Measurements from ENCODE around the gene SYT9. TPM values are rescaled to one million over a fixed set of nuclear protein-coding genes. Genes with fewer than 3 reads are reported as not detected.

SYT9 gene
- total and polyA plus RNA-seq, 9 of the 15 experiments (the other 6 are each of a cell fraction or from before 2014, with no cell fraction given): 0.01 TPM; not detected in 8

GRCh38 chr11:7262672-7263071 is 11.0 kb downstream of the SYT9 start:
- Histone ChIP-seq H3K4me2 (ENCODE audit: insufficient read depth, low read length) (no peak overlapping the region), H3K4me1 (replicated peaks in 1 of 2; ENCODE audit: control insufficient read depth in 2 of 2, insufficient read depth in 2 of 2, low read length in 2 of 2) (no peaks in the 10 kb centered on the region), H3K9me1 (ENCODE audit: control insufficient read depth, insufficient read depth, low read length) (no peaks in the 10 kb centered on the region), H3K4me3 (no peak overlapping the region), H3K9me3 (replicated peaks; ENCODE audit: control insufficient read depth, insufficient read depth, low read depth, low read length) (no peaks in the 10 kb centered on the region), H2AFZ (ENCODE audit: low read depth, low read length) (no peak overlapping the region), H3K9ac (ENCODE audit: insufficient read depth in 1 of 2, low read depth in 2 of 2, low read length in 2 of 2) (no peak overlapping the region), H4K20me1 (replicated peaks; ENCODE audit: control insufficient read depth, insufficient read depth, low read length) (no peaks in the 10 kb centered on the region), H3K27ac (ENCODE audit: extremely low read depth, low read depth, low read length) (no peak overlapping the region), H3K27me3 (ENCODE audit: control insufficient read depth in 2 of 2, insufficient read depth in 2 of 2, low read length in 2 of 2) (no peaks in the 10 kb centered on the region), H3K79me2 (ENCODE audit: control insufficient read depth, insufficient read depth, low read length) (no peaks in the 10 kb centered on the region), H3K36me3 (ENCODE audit: control insufficient read depth, insufficient read depth, low read length) (no peaks in the 10 kb centered on the region)
- no peak for ATAC-seq
- POLR2A ChIA-PET: interaction anchor here (0.5 kb wide), 1 partner anchor 944 kb away, joined by 4 read pairs; no protein-coding TSS in a partner anchor
- DNase-seq (ENCODE audit: extremely low read depth in 1 of 4, low spot score in 3 of 4): no peak
- CTCF ChIA-PET (ENCODE audit: low intra/inter-chr PET ratio): no interaction called here
- intact Hi-C loops (cut with micrococcal nuclease): no loop called here
- BruUV-seq (replicated peaks): no TSS peak
- in situ Hi-C loops (cut with MboI): no loop called here
- TF ChIP-seq ZNF316 (IDR thresholded peaks at IDR 0.05) (peak; percentile 44; the same call in 1 of the 2 replicates), CTCFL (IDR thresholded peaks at IDR 0.05; ENCODE audit: borderline replicate concordance, insufficient read depth, low read depth, low read length, poor library complexity, severe bottlenecking) (no peak)
- FAIRE-seq: no peak
- WGBS (ENCODE audit: insufficient coverage, low coverage, missing lambda C conversion rate): 0% methylated on average over 2 of the region's 2 CpGs

DNA sequence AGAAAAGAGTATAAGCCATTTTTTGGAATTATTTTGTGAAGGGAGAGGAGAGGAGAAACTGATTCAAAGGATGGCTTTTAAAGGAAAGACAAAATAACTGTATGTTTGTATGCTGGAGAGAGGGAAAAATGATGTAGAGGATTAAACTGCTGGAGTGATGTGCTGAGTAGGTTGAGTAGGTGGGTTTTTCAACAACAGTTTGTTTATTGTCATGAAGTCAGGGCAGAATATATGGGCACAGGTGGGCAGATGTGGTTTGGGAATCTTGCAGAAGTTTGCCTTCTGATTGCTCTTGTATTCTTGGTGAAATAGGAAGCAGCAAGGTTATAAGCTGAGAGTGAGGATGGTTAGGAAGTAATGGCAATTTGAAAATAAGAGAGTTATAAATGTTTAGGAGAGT is 12.1 kb downstream of the SYT9 start:
- CTCF ChIA-PET (ENCODE audit: low intra/inter-chr PET ratio): no interaction called here
- ATAC-seq: no peak
- no peak for TF ChIP-seq TEAD4 (IDR thresholded peaks at IDR 0.05; ENCODE audit: low read length)
- no peak for TF ChIP-seq TEAD4 (CRISPR knock-in tag; IDR thresholded peaks at IDR 0.05; ENCODE audit: borderline replicate concordance)
- no peak for TF ChIP-seq ZNF3 (CRISPR knock-in tag; IDR thresholded peaks at IDR 0.05)
- no peak for TF ChIP-seq TGIF2 (CRISPR knock-in tag; IDR thresholded peaks at IDR 0.05)
- TF ChIP-seq ZNF76 (CRISPR knock-in tag; IDR thresholded peaks at IDR 0.05; ENCODE audit: borderline replicate concordance): no peak
- no peak for TF ChIP-seq ZNF785 (CRISPR knock-in tag; IDR thresholded peaks at IDR 0.05)
- TF ChIP-seq HIVEP1 (CRISPR knock-in tag; IDR thresholded peaks at IDR 0.05): no peak
- TF ChIP-seq GATAD2A (IDR thresholded peaks at IDR 0.05): no peak
- TF ChIP-seq HMGN3 (IDR thresholded peaks at IDR 0.05; ENCODE audit: borderline replicate concordance, extremely low read depth, insufficient read length, low read depth, low read length): no peak
- TF ChIP-seq MYNN (IDR thresholded peaks at IDR 0.05): no peak
- TF ChIP-seq MYNN (CRISPR knock-in tag; IDR thresholded peaks at IDR 0.05): no peak
- TF ChIP-seq MNT (conservative IDR thresholded peaks at IDR 0.05): no peak
- no peak for TF ChIP-seq RBM39 (optimal IDR thresholded peaks at IDR 0.05; ENCODE audit: low read depth, low read length)

More for the DNA sequence above, 12.1 kb downstream of the SYT9 start:
- H3K4me1 ChIP-seq (replicated peaks in 1 of 2; ENCODE audit: control insufficient read depth in 2 of 2, insufficient read depth in 2 of 2, low read length in 2 of 2): no peaks in the 10 kb centered on the region
- in situ Hi-C loops (cut with MboI): no loop called here
- H3K4me3 ChIP-seq: no peak overlapping the region
- no peak overlapping the region for H3K27ac ChIP-seq (ENCODE audit: extremely low read depth, low read depth, low read length)
- H3K79me2 ChIP-seq (ENCODE audit: control insufficient read depth, insufficient read depth, low read length): no peaks in the 10 kb centered on the region
- no TSS peak for BruUV-seq (replicated peaks)
- no peaks in the 10 kb centered on the region for H3K27me3 ChIP-seq (ENCODE audit: control insufficient read depth in 2 of 2, insufficient read depth in 2 of 2, low read length in 2 of 2)
- no peaks in the 10 kb centered on the region for H4K20me1 ChIP-seq (replicated peaks; ENCODE audit: control insufficient read depth, insufficient read depth, low read length)
- no peak overlapping the region for H2AFZ ChIP-seq (ENCODE audit: low read depth, low read length)
- no peaks in the 10 kb centered on the region for H3K9me3 ChIP-seq (replicated peaks; ENCODE audit: control insufficient read depth, insufficient read depth, low read depth, low read length)
- intact Hi-C loops (cut with micrococcal nuclease): no loop called here
- DNase-seq (ENCODE audit: extremely low read depth in 1 of 4, low spot score in 3 of 4) (no peak), FAIRE-seq (no peak)
- POLR2A ChIA-PET: interaction anchor here (1.0 kb wide), 1 partner anchor 9 kb away, joined by 3 read pairs; no protein-coding TSS in a partner anchor
- H3K9ac ChIP-seq (ENCODE audit: insufficient read depth in 1 of 2, low read depth in 2 of 2, low read length in 2 of 2): no peak overlapping the region
- H3K9me1 ChIP-seq (ENCODE audit: control insufficient read depth, insufficient read depth, low read length): no peaks in the 10 kb centered on the region
- no peak overlapping the region for H3K4me2 ChIP-seq (ENCODE audit: insufficient read depth, low read length)
- H3K36me3 ChIP-seq (ENCODE audit: control insufficient read depth, insufficient read depth, low read length): no peaks in the 10 kb centered on the region
